Lower lobe of right lung (tissue), 2 donors: Measurements from ENCODE around the gene RAB11A. TPM values are rescaled to one million over a fixed set of nuclear protein-coding genes. Genes with fewer than 3 reads are reported as not detected.
"Not testable (repeated sequence)": the region's sequence is repeated elsewhere in the genome, so short reads cannot be mapped to it uniquely, and the experiment has no call there.

Experiments used
- ATAC-seq, 2 donors: fragments of 200-7000 bp; cut with Tn5 transposase; one replicate each; pipeline ENCODE4 v1.9.1; 2020 to 2022; ENCODE audit warnings: mild to moderate bottlenecking in 2 of 2, moderate library complexity in 2 of 2
- DNase-seq: peaks from one replicate; pipeline ENCODE4 v3.0.0-alpha.2; 2020
- H3K27ac ChIP-seq: fragments of 200-600 bp; one replicate; pipeline ENCODE4 v1.8.0; 2022
- H3K27me3 ChIP-seq: fragments of 200-600 bp; one replicate; pipeline ENCODE4 v1.8.0; 2022; ENCODE audit warnings: low read depth
- H3K36me3 ChIP-seq: fragments of 200-600 bp; one replicate; pipeline ENCODE4 v1.8.0; 2022; ENCODE audit warnings: mild to moderate bottlenecking
- H3K4me1 ChIP-seq: fragments of 200-600 bp; one replicate; pipeline ENCODE4 v1.8.0; 2022
- H3K4me3 ChIP-seq: fragments of 200-600 bp; one replicate; pipeline ENCODE4 v1.8.0; 2022; ENCODE audit warnings: mild to moderate bottlenecking
- H3K9me3 ChIP-seq: fragments of 200-600 bp; one replicate; pipeline ENCODE4 v1.8.0; 2022
- intact Hi-C: fragments of 100-400 bp; cut with DNase I; formaldehyde crosslinking; loops from one replicate; pipeline ENCODE4 v1.11.0; 2022
- total RNA-seq: library from RNA; stranded (reverse); fragmentation: NEBNext Ultra II Directional; extraction: Animal tissue kit (Norgen Biotek cat#: 25700); gene quantifications from one replicate; pipeline ENCODE4 v1.2.1, GENCODE V29; 2021
- TF ChIP-seq, protein P1 (sequence below): fragments of 200-600 bp; IDR thresholded peaks from one replicate; pipeline ENCODE4 v1.8.0; 2022; ENCODE audit warnings: antibody characterized with exemption, mild to moderate bottlenecking
- donor health status: DM: no; HTN: yes; CAD: no; lungs with severe emphysema.

RAB11A gene
- total RNA-seq, 1 donor from 2014 or later: 218 TPM

DNA sequence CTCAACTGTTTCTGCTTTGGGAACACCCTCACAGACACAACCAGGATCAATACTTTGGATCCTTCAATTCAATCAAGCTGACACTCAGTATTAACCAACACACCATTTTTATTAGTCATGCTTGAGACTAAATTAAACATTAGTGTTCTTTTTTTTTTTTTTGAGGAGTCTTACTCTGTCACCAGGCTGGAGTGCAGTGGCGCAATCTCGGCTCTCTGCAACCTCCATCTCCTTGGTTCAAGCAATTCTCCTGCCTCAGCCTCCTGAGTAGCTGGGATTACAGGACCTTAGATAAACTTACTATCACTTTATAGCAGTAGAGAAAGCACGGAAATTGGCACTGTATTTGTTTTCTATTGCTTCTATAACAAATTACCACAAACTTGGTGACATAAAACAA, 2.0 kb upstream of the RAB11A start:
- no peaks in the 10 kb centered on the region for H3K27me3 ChIP-seq
- no peak for ATAC-seq
- no peak overlapping the region for H3K27ac ChIP-seq
- TF ChIP-seq, protein P1, sequence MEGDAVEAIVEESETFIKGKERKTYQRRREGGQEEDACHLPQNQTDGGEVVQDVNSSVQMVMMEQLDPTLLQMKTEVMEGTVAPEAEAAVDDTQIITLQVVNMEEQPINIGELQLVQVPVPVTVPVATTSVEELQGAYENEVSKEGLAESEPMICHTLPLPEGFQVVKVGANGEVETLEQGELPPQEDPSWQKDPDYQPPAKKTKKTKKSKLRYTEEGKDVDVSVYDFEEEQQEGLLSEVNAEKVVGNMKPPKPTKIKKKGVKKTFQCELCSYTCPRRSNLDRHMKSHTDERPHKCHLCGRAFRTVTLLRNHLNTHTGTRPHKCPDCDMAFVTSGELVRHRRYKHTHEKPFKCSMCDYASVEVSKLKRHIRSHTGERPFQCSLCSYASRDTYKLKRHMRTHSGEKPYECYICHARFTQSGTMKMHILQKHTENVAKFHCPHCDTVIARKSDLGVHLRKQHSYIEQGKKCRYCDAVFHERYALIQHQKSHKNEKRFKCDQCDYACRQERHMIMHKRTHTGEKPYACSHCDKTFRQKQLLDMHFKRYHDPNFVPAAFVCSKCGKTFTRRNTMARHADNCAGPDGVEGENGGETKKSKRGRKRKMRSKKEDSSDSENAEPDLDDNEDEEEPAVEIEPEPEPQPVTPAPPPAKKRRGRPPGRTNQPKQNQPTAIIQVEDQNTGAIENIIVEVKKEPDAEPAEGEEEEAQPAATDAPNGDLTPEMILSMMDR: no peak
- intact Hi-C loops: no loop called here
- H3K9me3 ChIP-seq: no peaks in the 10 kb centered on the region
- peaks cover 21% of the 10 kb centered on the region for H3K4me1 ChIP-seq
- no peaks in the 10 kb centered on the region for H3K36me3 ChIP-seq
- no peak for DNase-seq
- H3K4me3 ChIP-seq: no peak overlapping the region

DNA sequence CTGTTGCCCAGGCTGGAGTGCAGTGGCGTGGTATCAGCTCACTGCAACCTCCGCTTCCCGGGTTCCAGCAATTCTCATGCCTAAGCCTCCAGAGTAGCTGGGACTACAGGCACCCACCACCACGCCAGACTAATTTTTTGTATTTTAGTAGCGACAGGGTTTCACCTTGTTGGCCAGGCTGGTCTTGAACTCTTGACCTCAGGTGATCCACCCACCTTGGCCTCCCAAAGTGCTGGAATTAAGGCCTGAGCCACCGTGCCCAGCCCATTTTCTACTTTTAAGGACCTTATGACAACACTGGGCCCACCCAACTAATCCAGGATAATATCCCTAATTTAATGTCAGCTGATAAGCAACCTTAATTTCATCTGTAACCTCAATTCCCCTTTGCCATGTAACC, 1.4 kb upstream of the RAB11A start:
- H3K27me3 ChIP-seq, ATAC-seq, H3K36me3 ChIP-seq, H3K27ac ChIP-seq, H3K9me3 ChIP-seq, H3K4me3 ChIP-seq, DNase-seq, intact Hi-C loops: not testable (repeated sequence)
- peaks cover 27% of the 10 kb centered on the region for H3K4me1 ChIP-seq

DNA sequence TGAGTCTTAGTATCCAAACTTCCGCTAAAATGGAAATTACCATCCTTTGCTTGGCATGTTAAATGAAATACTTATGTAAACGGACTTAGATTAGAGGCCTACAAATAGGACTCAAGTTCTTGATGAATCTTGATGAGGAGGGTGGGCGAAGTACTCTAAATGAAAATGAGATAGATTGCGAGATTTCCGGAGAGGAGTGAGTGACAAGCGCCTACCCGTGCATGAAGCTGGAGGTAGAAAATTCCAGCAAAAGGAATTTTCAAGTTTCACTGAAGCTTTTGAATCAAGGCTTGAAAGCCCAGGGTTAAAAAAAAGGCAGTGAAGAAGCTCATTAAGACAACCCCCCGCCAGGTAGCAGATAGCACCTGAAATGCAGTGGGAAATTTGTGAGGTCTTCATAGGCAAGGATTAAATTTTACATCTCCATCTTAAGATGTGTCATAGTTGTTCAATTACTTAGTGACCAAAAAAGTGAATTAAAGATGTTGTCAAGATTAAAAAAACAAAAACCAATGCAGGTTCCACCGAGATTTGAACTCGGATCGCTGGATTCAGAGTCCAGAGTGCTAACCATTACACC, 655 bp upstream of the RAB11A start:
- no peak for DNase-seq
- intact Hi-C loops: no loop called here
- Histone ChIP-seq H3K36me3 (no peaks in the 10 kb centered on the region), H3K27ac (peak overlapping the region; percentile 91), H3K9me3 (no peaks in the 10 kb centered on the region), H3K4me1 (peaks cover 32% of the 10 kb centered on the region), H3K27me3 (no peaks in the 10 kb centered on the region), H3K4me3 (peak overlapping the region; percentile 74)
- ATAC-seq: no peak
- TF ChIP-seq, protein P1: no peak

DNA sequence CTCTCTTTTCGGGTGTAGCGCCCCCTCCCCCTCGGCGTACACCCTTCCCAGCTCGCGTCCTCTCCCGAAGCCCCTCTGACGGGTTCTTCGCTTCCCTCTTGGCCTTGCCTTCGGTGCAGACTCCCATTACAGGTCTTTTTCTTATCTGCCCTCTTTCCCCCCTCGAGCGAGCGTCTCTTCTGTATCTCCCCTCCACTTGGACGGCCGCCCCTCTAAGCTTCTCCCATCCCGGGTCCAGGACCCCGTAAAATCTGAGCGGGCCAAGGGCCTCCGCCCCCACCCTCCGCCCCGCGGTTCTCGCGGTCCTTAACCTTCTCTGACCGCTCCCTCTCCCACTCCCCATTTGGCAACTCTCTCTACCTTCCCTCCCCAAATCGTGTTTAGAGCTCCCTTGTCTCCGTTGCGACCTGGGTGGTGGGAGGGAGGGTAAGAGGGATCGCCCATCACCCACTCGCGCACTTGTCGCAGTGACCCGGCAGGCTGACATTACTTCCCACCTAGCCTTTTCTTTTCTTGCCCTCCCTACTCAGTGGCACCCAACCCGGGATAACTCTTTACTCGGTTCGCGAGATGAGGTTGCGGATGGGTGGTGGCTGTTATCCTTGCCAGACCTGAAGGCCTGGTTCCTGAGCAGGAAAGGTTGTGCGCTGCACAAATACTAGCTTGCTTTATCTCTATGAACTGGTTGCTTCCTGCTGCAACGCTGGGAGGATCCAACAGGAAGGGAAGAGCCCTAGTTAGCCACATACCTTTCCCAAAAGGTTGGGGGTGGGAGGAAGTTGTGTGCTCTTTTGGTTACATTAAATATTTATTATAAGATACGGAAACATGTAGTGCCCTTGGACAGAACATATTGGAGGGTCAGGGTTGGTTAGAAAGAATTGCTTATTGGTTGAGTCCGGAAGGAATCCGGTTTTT, 922 bp downstream of the RAB11A start:
- peaks cover 11% of the 10 kb centered on the region for H3K36me3 ChIP-seq

DNA sequence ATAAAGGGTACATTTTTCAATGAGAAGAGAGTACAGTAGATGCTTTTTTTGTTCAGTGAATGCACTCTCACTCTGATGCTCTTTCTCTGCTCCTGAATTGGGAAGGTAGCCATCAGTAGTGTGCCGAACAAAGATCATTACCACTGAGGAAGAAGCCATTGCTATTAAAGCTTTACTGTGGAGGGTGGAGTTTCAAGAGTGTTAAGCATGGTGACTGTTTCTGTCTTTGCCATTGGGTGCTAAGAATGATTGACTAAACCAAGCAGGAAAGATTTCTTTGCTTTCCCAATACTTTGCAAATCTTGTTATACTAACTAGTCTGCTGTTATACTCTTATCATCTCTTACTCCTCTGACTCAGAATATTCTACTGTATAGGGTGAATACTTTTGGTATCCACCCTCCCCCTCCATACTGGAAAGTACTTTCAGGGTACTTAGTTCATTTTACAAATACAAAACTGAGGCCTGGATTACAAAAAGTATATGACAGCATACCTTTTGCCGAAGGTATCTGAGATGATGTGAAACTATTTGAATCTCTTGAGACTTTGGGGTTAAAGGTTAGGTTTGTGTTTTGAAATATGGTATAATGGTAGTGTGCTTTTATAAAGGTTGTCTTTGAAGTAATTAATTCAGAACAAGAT, 1.7 kb downstream of the RAB11A start:
- no peaks in the 10 kb centered on the region for H3K27me3 ChIP-seq
- no peaks in the 10 kb centered on the region for H3K9me3 ChIP-seq
- H3K4me1 ChIP-seq: peaks cover 38% of the 10 kb centered on the region
- peaks cover 13% of the 10 kb centered on the region for H3K36me3 ChIP-seq
- ATAC-seq: peak in 1 of 2 donors; percentile 11
- intact Hi-C loops: no loop called here
- H3K27ac ChIP-seq: peak overlapping the region; percentile 91
- DNase-seq: no peak
- TF ChIP-seq, protein P1: no peak
- H3K4me3 ChIP-seq: peak overlapping the region; percentile 74

More for the DNA sequence above, 922 bp downstream of the RAB11A start:
- TF ChIP-seq, protein P1: no peak
- H3K27me3 ChIP-seq: no peaks in the 10 kb centered on the region
- DNase-seq: peak; percentile 55
- H3K4me1 ChIP-seq: peaks cover 32% of the 10 kb centered on the region
- no peaks in the 10 kb centered on the region for H3K9me3 ChIP-seq
- ATAC-seq: peak; percentile 33 to 49
- H3K27ac ChIP-seq: peak overlapping the region; percentile 91
- H3K4me3 ChIP-seq: peak overlapping the region; percentile 74
- intact Hi-C loops: no loop called here

DNA sequence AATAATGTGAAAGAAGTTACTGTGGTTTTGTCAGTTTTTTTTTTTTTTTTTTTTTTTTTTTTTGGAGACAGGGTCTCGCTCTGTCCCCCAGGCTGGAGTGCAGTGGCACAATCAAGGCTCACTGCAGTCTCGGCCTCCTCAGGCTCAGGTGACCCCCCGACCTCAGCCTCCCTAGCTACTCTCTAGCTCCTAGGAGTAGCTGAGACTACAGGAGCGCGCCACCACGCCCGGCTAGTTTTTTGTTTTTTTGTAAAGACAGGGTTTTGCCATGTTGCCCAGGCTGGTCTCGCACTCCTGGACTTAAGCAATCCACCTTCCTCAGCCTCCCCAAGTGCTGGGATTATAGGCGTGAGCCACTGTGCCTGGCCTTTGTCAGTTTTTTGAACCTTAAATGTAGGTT, 2.6 kb downstream of the RAB11A start:
- H3K27me3 ChIP-seq, ATAC-seq, H3K9me3 ChIP-seq, DNase-seq, intact Hi-C loops: not testable (repeated sequence)
- H3K36me3 ChIP-seq: peaks cover 21% of the 10 kb centered on the region
- H3K4me3 ChIP-seq: peak overlapping the region; percentile 74
- H3K4me1 ChIP-seq: peaks cover 43% of the 10 kb centered on the region
- H3K27ac ChIP-seq: peak overlapping the region; percentile 91

DNA sequence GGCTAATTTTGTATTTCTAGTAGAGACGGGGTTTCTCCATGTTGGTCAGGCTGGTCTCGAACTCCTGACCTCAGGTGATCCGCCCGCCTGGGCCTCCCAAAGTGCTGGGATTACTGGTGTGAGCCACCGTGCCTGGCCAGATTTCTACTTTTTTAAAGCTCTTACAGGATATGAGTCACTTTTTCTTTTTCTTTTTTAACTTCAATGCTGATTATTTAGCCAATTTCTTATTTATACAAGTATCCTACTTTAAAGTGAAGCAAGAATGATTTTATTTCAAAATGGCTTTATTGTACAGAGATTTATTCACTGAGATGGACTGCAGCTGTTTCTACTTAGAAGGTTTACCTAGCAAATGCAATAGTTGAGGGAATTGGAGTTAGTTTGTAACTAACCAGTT, 3.3 kb downstream of the RAB11A start:
- DNase-seq, intact Hi-C loops, H3K9me3 ChIP-seq, ATAC-seq, H3K27me3 ChIP-seq: not testable (repeated sequence)
- peak overlapping the region; percentile 91 for H3K27ac ChIP-seq
- H3K4me3 ChIP-seq: peak overlapping the region; percentile 74
- H3K4me1 ChIP-seq: peaks cover 43% of the 10 kb centered on the region
- peaks cover 28% of the 10 kb centered on the region for H3K36me3 ChIP-seq
